ENCODE results near the gene SORL1-AS1.

DNA sequence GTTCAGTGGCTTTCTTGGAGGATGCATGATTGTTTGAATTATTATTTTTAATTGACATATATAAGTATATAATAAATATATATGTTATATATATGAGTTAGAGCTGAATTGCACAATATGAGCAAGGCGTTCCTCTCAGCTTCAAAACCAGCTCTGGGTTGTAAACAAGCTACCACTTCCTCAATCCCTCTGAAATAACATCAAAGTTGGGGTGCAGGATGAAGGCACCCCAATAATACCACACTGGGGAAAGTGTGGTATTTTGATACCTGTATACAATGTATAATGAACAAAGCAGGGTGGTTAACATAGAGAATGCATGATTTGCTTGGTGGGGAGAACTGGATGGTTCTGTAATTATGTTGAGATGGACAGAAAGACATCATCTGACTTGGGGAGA, 2.4 kb downstream of the SORL1-AS1 start:
- TF ChIP-seq, protein P1, sequence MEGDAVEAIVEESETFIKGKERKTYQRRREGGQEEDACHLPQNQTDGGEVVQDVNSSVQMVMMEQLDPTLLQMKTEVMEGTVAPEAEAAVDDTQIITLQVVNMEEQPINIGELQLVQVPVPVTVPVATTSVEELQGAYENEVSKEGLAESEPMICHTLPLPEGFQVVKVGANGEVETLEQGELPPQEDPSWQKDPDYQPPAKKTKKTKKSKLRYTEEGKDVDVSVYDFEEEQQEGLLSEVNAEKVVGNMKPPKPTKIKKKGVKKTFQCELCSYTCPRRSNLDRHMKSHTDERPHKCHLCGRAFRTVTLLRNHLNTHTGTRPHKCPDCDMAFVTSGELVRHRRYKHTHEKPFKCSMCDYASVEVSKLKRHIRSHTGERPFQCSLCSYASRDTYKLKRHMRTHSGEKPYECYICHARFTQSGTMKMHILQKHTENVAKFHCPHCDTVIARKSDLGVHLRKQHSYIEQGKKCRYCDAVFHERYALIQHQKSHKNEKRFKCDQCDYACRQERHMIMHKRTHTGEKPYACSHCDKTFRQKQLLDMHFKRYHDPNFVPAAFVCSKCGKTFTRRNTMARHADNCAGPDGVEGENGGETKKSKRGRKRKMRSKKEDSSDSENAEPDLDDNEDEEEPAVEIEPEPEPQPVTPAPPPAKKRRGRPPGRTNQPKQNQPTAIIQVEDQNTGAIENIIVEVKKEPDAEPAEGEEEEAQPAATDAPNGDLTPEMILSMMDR (IDR thresholded peaks at IDR 0.05) = no peak
- TF ChIP-seq EZH2 (IDR thresholded peaks at IDR 0.05) = no peak
